ENCODE data around the gene HOMER3.

The HOMER3 gene

GRCh38 chr19:18931316-18932162 lies 9.5 kb downstream of the HOMER3 start:
- no peak for DNase-seq (ENCODE audit: low spot score)
- TF ChIP-seq CTCF (IDR thresholded peaks at IDR 0.05; ENCODE audit: extremely low read depth, missing control alignments), result no peak

- TF ChIP-seq CTCF (IDR thresholded peaks at IDR 0.05; ENCODE audit: extremely low read depth, missing control alignments), result no peak
- DNase-seq (ENCODE audit: low spot score), result no peak
Observed at GRCh38 chr19:18929311-18929710, 11.7 kb downstream of the HOMER3 start.

GRCh38 chr19:18928018-18928805 lies 12.8 kb downstream of the HOMER3 start:
- no peak for TF ChIP-seq CTCF (IDR thresholded peaks at IDR 0.05; ENCODE audit: extremely low read depth, missing control alignments)
- DNase-seq (ENCODE audit: low spot score), result no peak

DNA sequence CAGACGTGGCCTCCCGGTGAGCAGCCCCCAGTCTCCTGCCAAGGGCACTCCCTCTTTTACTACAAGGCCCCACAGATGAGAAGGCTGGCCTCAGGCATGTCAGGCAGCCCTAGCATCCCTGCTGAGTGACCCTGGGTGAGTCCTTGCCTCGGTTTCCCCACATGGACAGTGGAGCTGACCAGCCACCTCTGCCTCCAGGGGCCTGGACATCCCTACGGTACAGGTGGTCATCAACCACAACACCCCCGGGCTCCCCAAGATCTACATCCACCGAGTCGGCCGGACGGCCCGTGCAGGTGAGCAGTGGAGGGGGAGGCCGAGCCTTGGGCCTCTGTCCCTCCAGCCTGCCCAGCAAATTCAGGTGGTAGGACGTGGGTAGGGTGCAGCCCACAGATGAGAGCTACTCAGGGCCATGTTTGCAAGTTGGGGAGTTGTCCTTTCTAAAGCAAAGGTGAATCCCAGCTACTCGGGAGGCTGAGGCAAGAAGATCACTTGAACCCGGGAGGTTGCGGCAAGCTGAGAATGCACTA lies 16.3 kb downstream of the HOMER3 start:
- no peak for DNase-seq (ENCODE audit: low spot score)
- TF ChIP-seq CTCF (IDR thresholded peaks at IDR 0.05; ENCODE audit: extremely low read depth, missing control alignments), result no peak

GRCh38 chr19:18922228-18922985 lies 18.6 kb downstream of the HOMER3 start:
- DNase-seq (ENCODE audit: low spot score), result no peak
- no peak for TF ChIP-seq CTCF (IDR thresholded peaks at IDR 0.05; ENCODE audit: extremely low read depth, missing control alignments)

GRCh38 chr19:18921593-18921992 lies 19.4 kb downstream of the HOMER3 start:
- DNase-seq (ENCODE audit: low spot score), result no peak
- TF ChIP-seq CTCF (IDR thresholded peaks at IDR 0.05; ENCODE audit: extremely low read depth, missing control alignments), result no peak
